Measurements from ENCODE around the gene SLC25A2. TPM values are rescaled to one million over a fixed set of nuclear protein-coding genes. Genes with fewer than 3 reads are reported as not detected.

Gene SLC25A2
- total RNA-seq, 1 donor, result 0.36 TPM

DNA sequence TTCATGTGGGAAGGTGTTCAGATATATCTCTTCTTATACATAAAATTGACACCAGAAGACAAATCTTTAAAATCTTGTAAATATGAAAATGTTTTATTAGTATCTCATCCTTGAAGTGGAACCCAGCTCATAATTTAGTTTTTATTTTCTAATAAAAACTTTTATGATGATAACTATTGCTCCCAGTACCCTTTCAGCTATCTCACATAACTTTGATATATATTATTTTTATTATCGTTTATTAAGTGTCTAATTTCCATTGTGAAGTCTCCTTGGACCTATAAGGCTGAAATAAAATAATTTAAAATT, 42.7 kb downstream of the SLC25A2 start:
- H3K27ac ChIP-seq (ENCODE audit: low read depth, low read length), result no peak overlapping the region
- no peaks in the 10 kb centered on the region for H3K36me3 ChIP-seq (ENCODE audit: insufficient read depth, low read length)
- TF ChIP-seq, protein P1, sequence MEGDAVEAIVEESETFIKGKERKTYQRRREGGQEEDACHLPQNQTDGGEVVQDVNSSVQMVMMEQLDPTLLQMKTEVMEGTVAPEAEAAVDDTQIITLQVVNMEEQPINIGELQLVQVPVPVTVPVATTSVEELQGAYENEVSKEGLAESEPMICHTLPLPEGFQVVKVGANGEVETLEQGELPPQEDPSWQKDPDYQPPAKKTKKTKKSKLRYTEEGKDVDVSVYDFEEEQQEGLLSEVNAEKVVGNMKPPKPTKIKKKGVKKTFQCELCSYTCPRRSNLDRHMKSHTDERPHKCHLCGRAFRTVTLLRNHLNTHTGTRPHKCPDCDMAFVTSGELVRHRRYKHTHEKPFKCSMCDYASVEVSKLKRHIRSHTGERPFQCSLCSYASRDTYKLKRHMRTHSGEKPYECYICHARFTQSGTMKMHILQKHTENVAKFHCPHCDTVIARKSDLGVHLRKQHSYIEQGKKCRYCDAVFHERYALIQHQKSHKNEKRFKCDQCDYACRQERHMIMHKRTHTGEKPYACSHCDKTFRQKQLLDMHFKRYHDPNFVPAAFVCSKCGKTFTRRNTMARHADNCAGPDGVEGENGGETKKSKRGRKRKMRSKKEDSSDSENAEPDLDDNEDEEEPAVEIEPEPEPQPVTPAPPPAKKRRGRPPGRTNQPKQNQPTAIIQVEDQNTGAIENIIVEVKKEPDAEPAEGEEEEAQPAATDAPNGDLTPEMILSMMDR (IDR thresholded peaks at IDR 0.05; ENCODE audit: extremely low read depth, low read depth, low read length), result no peak
- H3K9me3 ChIP-seq (ENCODE audit: low read depth, low read length), result peaks cover 31% of the 10 kb centered on the region
- no peak overlapping the region for H3K4me3 ChIP-seq (ENCODE audit: insufficient read depth, low read length)
- no peak for DNase-seq (ENCODE audit: insufficient read length, low spot score, missing footprints)
- no peaks in the 10 kb centered on the region for H4K20me1 ChIP-seq (ENCODE audit: insufficient read depth, low read length)
- no peaks in the 10 kb centered on the region for H3K27me3 ChIP-seq (ENCODE audit: insufficient read depth, low read length)
- no peaks in the 10 kb centered on the region for H3K79me2 ChIP-seq (ENCODE audit: insufficient read depth, low read length)
- H3K4me1 ChIP-seq (ENCODE audit: insufficient read depth, low read length), result no peaks in the 10 kb centered on the region
- no peak overlapping the region for H3K4me2 ChIP-seq (ENCODE audit: insufficient read depth, low read length)
- H2AFZ ChIP-seq (ENCODE audit: low read length), result no peak overlapping the region

DNA sequence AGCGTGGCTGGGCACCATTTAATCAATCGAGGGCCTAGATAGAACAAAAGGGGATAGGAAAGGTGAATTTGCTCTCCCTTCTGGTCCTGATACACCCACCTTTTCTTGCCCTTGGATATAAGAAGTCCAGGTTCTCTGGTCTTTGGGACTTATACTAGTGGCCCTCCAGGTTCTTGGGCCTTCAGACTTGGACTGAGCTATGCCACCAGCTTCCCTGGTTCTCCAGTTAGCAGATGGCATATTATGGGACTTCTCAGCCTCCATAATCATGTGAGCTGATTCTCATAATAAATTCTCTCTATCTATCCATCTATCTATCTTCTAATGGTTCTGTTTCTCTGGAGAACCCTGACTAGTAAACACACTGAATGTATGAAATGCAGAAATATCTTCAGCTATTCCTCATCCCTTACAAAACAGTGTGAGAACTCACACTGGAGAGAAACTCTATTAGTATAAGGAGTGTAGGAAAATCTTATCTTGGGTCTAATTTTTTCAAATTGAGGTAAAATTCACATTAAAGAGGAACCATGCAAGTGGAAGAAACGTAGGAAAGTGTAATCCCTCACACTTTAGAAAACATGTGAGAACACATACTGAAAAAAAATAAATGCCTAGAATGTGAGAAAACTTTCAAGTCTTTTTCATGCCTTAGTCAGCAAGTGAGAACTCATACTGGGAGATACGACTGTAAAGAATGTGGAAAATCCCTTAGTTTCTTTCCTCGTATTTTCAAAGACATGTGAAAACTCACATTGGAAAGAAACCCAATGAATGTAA, 43.2 kb downstream of the SLC25A2 start:
- Histone ChIP-seq H3K79me2 (ENCODE audit: insufficient read depth, low read length) (no peaks in the 10 kb centered on the region), H3K27ac (ENCODE audit: low read depth, low read length) (no peak overlapping the region), H2AFZ (ENCODE audit: low read length) (no peak overlapping the region), H3K27me3 (ENCODE audit: insufficient read depth, low read length) (no peaks in the 10 kb centered on the region), H3K4me2 (ENCODE audit: insufficient read depth, low read length) (no peak overlapping the region), H3K9me3 (ENCODE audit: low read depth, low read length) (peaks cover 32% of the 10 kb centered on the region), H3K4me3 (ENCODE audit: insufficient read depth, low read length) (no peak overlapping the region), H4K20me1 (ENCODE audit: insufficient read depth, low read length) (no peaks in the 10 kb centered on the region), H3K36me3 (ENCODE audit: insufficient read depth, low read length) (no peaks in the 10 kb centered on the region), H3K4me1 (ENCODE audit: insufficient read depth, low read length) (no peaks in the 10 kb centered on the region)
- TF ChIP-seq, protein P1 (IDR thresholded peaks at IDR 0.05; ENCODE audit: extremely low read depth, low read depth, low read length), result no peak
- no peak for DNase-seq (ENCODE audit: insufficient read length, low spot score, missing footprints)

DNA sequence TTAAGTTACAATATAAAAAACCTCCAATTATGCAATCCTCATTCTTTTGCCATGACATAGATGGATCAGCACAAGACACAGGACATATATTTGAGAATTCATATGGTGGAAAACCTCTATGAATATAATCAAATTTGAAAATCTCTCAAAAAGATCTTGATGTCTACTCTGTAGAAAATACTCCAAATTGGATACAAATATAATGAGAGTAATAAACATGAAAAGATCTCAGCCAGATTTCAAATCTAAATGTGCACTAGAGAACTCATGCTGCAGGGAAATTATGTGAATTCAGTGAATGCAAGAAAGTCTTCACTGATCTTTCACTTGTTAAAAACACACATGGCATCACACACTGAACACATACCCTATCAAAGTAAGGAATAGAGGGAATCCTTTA, 44.9 kb downstream of the SLC25A2 start:
- peaks cover 28% of the 10 kb centered on the region for H3K9me3 ChIP-seq (ENCODE audit: low read depth, low read length)
- H3K4me3 ChIP-seq (ENCODE audit: insufficient read depth, low read length), result no peak overlapping the region
- H3K79me2 ChIP-seq (ENCODE audit: insufficient read depth, low read length), result no peaks in the 10 kb centered on the region
- H3K27ac ChIP-seq (ENCODE audit: low read depth, low read length), result no peak overlapping the region
- no peak overlapping the region for H3K4me2 ChIP-seq (ENCODE audit: insufficient read depth, low read length)
- no peaks in the 10 kb centered on the region for H3K27me3 ChIP-seq (ENCODE audit: insufficient read depth, low read length)
- no peak overlapping the region for H2AFZ ChIP-seq (ENCODE audit: low read length)
- no peaks in the 10 kb centered on the region for H3K4me1 ChIP-seq (ENCODE audit: insufficient read depth, low read length)
- TF ChIP-seq, protein P1 (IDR thresholded peaks at IDR 0.05; ENCODE audit: extremely low read depth, low read depth, low read length), result no peak
- DNase-seq (ENCODE audit: insufficient read length, low spot score, missing footprints), result no peak
- no peaks in the 10 kb centered on the region for H3K36me3 ChIP-seq (ENCODE audit: insufficient read depth, low read length)
- no peaks in the 10 kb centered on the region for H4K20me1 ChIP-seq (ENCODE audit: insufficient read depth, low read length)

DNA sequence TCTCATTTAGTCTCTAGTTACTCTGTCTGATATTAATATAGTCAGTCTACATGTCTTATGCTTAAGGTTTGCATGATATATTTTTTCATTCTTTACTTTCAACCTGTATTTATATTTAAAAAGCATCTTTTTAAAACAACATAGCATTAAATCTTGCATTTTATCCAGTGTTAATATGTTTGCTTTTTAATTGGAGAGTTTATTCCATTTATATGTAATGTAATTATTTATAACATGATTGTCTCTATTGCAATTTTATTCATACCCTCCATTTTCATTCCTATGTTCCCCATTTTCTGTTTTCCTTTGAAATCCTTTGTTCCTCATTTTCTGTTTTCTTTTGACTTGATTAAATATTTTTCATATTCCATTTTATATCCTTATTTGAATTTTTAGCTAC, 45.4 kb downstream of the SLC25A2 start:
- no peaks in the 10 kb centered on the region for H3K36me3 ChIP-seq (ENCODE audit: insufficient read depth, low read length)
- H3K4me2 ChIP-seq (ENCODE audit: insufficient read depth, low read length), result no peak overlapping the region
- no peak overlapping the region for H3K4me3 ChIP-seq (ENCODE audit: insufficient read depth, low read length)
- H3K79me2 ChIP-seq (ENCODE audit: insufficient read depth, low read length), result no peaks in the 10 kb centered on the region
- TF ChIP-seq, protein P1 (IDR thresholded peaks at IDR 0.05; ENCODE audit: extremely low read depth, low read depth, low read length), result no peak
- peaks cover 28% of the 10 kb centered on the region for H3K9me3 ChIP-seq (ENCODE audit: low read depth, low read length)
- H4K20me1 ChIP-seq (ENCODE audit: insufficient read depth, low read length), result no peaks in the 10 kb centered on the region
- no peaks in the 10 kb centered on the region for H3K27me3 ChIP-seq (ENCODE audit: insufficient read depth, low read length)
- no peak overlapping the region for H2AFZ ChIP-seq (ENCODE audit: low read length)
- H3K27ac ChIP-seq (ENCODE audit: low read depth, low read length), result no peak overlapping the region
- DNase-seq (ENCODE audit: insufficient read length, low spot score, missing footprints), result no peak
- H3K4me1 ChIP-seq (ENCODE audit: insufficient read depth, low read length), result no peaks in the 10 kb centered on the region

Other genes with a start within 250 kb of the SLC25A2 start
- 1.2 and 1.4 TPM in 2 replicates for gene PCDHB2, start 209.4 kb downstream of the SLC25A2 start, total RNA-seq
- 0.36 and 0.88 TPM in 2 replicates for gene PCDHB3, start 203.6 kb downstream of the SLC25A2 start, total RNA-seq
- 1.1 and 1.2 TPM in 2 replicates for gene PCDHB4, start 182.2 kb downstream of the SLC25A2 start, total RNA-seq
- 1.5 and 2.9 TPM in 2 replicates for gene PCDHB5, start 168.8 kb downstream of the SLC25A2 start, total RNA-seq
- 0.59 and 0.72 TPM in 2 replicates for gene PCDHB6, start 154.0 kb downstream of the SLC25A2 start, total RNA-seq
- gene PCDHB7, start 131.4 kb downstream of the SLC25A2 start, total RNA-seq, result 2.2 and 2.4 TPM in 2 replicates
- 0.36 and 0.88 TPM in 2 replicates for gene PCDHB8, start 126.3 kb downstream of the SLC25A2 start, total RNA-seq
- gene PCDHB16, start 121.7 kb downstream of the SLC25A2 start, total RNA-seq, result 1.1 and 3.5 TPM in 2 replicates
- gene PCDHB9, start 116.9 kb downstream of the SLC25A2 start, total RNA-seq, result 1.2 and 1.8 TPM in 2 replicates
- 2.2 and 2.7 TPM in 2 replicates for gene PCDHB10, start 111.7 kb downstream of the SLC25A2 start, total RNA-seq
- gene PCDHB11, start 104.4 kb downstream of the SLC25A2 start, total RNA-seq, result 1.1 and 1.8 TPM in 2 replicates
- gene PCDHB12, start 95.3 kb downstream of the SLC25A2 start, total RNA-seq, result 0.59 and 0.72 TPM in 2 replicates
- gene PCDHB13, start 90.1 kb downstream of the SLC25A2 start, total RNA-seq, result 2.1 and 2.2 TPM in 2 replicates
- gene PCDHB14, start 80.7 kb downstream of the SLC25A2 start, total RNA-seq, result 2.7 and 2.9 TPM in 2 replicates
- gene PCDHB15, start 58.7 kb downstream of the SLC25A2 start, total RNA-seq, result 0.88 and 1.1 TPM in 2 replicates
- gene TAF7, start 16.7 kb upstream of the SLC25A2 start, total RNA-seq, result 44.2 and 48.1 TPM in 2 replicates
- 1.1 and 1.5 TPM in 2 replicates for gene PCDHGA1, start 26.5 kb upstream of the SLC25A2 start, total RNA-seq
- gene PCDHGA2, start 34.7 kb upstream of the SLC25A2 start, total RNA-seq, result 2.7 and 2.9 TPM in 2 replicates
- gene PCDHGA3, start 39.8 kb upstream of the SLC25A2 start, total RNA-seq, result 2.4 and 2.9 TPM in 2 replicates
- 3.3 and 5.0 TPM in 2 replicates for gene PCDHGB1, start 46.0 kb upstream of the SLC25A2 start, total RNA-seq
- 6.8 and 6.9 TPM in 2 replicates for gene PCDHGA4, start 51.0 kb upstream of the SLC25A2 start, total RNA-seq
- gene PCDHGB2, start 55.9 kb upstream of the SLC25A2 start, total RNA-seq, result 4.3 and 5.6 TPM in 2 replicates
- 2.5 and 2.7 TPM in 2 replicates for gene PCDHGA5, start 60.1 kb upstream of the SLC25A2 start, total RNA-seq
- 6.2 and 8.0 TPM in 2 replicates for gene PCDHGB3, start 66.2 kb upstream of the SLC25A2 start, total RNA-seq
- 5.0 and 5.1 TPM in 2 replicates for gene PCDHGA6, start 69.8 kb upstream of the SLC25A2 start, total RNA-seq
- gene PCDHGA7, start 78.7 kb upstream of the SLC25A2 start, total RNA-seq, result 6.5 TPM in 2 replicates
- 14.1 and 15.9 TPM in 2 replicates for gene PCDHGB4, start 83.6 kb upstream of the SLC25A2 start, total RNA-seq
- gene PCDHGA8, start 88.6 kb upstream of the SLC25A2 start, total RNA-seq, result 3.5 and 3.6 TPM in 2 replicates
- gene PCDHGB5, start 93.9 kb upstream of the SLC25A2 start, total RNA-seq, result 21.5 and 24.2 TPM in 2 replicates
- gene PCDHGA9, start 98.7 kb upstream of the SLC25A2 start, total RNA-seq, result 6.2 and 6.5 TPM in 2 replicates
- gene PCDHGB6, start 104.0 kb upstream of the SLC25A2 start, total RNA-seq, result 6.2 and 8.0 TPM in 2 replicates
- gene PCDHGA10, start 108.9 kb upstream of the SLC25A2 start, total RNA-seq, result 23.2 and 24.8 TPM in 2 replicates
- gene PCDHGB7, start 113.6 kb upstream of the SLC25A2 start, total RNA-seq, result 18.5 and 19.2 TPM in 2 replicates
- gene PCDHGA11, start 117.0 kb upstream of the SLC25A2 start, total RNA-seq, result 12.3 and 16.5 TPM in 2 replicates
- gene PCDHGA12, start 126.5 kb upstream of the SLC25A2 start, total RNA-seq, result 20.6 and 33.6 TPM in 2 replicates
- gene PCDHGC3, start 171.9 kb upstream of the SLC25A2 start, total RNA-seq, result 59.4 and 91.3 TPM in 2 replicates
- gene PCDHGC4, start 181.0 kb upstream of the SLC25A2 start, total RNA-seq, result 2.9 and 3.8 TPM in 2 replicates
- 3.6 and 5.3 TPM in 2 replicates for gene PCDHGC5, start 185.0 kb upstream of the SLC25A2 start, total RNA-seq

Measured in osteoblast (primary cell).